Right renal pelvis (tissue), 4 donors: ENCODE results near the gene TNIK. TPM values are rescaled to one million over a fixed set of nuclear protein-coding genes. Genes with fewer than 3 reads are reported as not detected.

Source experiments
- DNase-seq, 4 donors: peaks; one replicate each; pipeline ENCODE4 v3.0.0-alpha.2; 2013; ENCODE audit warnings: low read depth in 4 of 4, low spot score in 3 of 4, missing footprints in 1 of 4
- polyA plus RNA-seq, 4 donors: library from polyadenylated mRNA; unstranded; fragments of 120-200 nt; gene quantifications; one replicate each; pipeline ENCODE4 v1.2.1, GENCODE V29; 2013; ENCODE audit not compliant: insufficient read length in 4 of 4

The TNIK gene
- polyA plus RNA-seq, 4 donors: 16.1 to 21.5 (median 18.6) TPM

- no peak for DNase-seq
These were observed 10.6 kb upstream of the TNIK start for GRCh38 chr3:171470714-171471227.

DNA sequence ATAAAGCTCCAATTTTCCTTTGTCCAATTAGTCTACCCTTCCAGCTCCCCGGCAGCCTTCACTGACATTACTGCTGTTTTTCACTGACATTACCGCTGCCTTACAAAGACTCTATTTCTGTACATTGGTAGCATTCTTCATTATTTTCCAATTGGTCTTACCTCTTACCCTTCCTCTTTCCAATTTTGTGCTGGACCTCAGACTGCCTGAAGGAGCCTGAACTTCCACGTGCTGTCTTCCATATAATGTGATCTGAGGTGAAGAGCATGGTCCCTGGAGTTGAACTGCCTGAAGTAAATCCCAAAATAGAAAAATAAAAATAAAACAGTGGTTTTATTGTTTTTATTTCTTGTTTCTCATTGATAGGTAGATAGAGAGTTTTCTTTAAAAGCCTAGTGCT, 9.2 kb upstream of the TNIK start:
- DNase-seq: no peak

DNA sequence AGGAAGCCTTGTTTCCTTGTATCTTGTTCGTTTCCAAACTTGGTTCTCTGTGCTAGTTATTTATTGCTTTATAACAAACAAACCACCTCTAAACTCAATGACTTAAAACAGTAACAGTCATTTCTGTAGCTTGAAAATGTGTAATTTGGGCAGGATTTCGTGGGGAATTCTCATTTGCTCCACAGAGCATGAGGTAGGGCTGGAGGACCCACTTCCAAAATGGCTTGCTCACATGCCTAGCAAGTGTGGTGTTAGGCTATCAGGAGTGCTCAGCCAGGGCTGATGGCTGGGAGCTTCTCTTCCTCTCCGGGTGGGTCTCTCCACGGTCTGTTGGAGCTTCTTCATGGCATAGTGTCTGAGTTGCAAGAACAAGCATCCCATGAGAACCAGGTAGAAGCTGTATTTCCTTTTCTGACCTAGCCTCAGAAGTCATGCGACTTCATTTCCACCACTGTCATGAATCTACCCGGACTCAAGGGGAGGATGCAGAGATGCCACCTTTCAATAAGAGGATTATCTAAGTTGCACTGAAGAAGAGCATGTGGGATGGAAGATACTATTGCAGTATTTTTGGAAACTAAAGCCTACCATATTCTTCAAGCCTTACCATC, 8.2 kb upstream of the TNIK start:
- no peak for DNase-seq

- no peak for DNase-seq
These were observed 5.6 kb upstream of the TNIK start for GRCh38 chr3:171465763-171466162.

DNA sequence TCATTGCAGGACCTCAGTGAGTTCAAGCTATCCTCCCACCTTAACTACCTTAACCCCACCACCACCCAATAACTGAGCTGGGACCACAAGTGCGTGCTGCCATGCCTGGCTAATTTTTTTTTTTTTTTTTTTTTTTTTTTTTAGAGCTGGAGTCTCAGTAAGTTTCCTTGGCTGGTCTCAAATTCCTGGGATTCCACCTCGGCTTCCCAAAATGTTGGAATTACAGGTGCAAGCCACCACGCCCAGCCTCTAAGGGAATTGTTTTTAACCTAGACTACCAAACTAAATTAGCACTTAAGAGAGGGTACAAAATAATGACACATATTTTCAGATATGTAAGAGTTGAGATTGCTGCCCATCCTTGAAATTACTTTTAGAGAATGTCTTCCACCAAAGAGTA, 4.3 kb upstream of the TNIK start:
- no peak for DNase-seq

DNA sequence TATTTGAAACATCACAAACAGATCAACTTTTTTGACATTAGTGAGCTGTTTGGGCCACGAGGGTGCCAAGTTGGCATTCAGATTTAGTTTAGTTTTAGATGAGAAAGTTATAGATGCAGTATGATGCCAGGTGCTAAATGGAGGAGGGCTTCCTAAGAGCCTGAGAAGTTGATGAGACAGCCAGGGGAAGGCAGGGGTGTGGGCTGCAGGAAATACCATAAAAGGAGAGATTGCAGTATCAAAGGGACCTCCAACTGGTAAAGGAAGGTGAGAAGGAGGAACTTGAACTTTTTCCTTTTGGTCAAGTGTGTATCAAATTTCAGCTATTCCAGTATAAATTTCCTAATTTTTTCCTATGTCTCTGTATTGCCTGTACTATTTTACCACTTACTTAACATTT, 2.0 kb upstream of the TNIK start:
- DNase-seq: no peak

- DNase-seq: no peak
These were observed 1.3 kb upstream of the TNIK start for GRCh38 chr3:171461525-171461917.

DNA sequence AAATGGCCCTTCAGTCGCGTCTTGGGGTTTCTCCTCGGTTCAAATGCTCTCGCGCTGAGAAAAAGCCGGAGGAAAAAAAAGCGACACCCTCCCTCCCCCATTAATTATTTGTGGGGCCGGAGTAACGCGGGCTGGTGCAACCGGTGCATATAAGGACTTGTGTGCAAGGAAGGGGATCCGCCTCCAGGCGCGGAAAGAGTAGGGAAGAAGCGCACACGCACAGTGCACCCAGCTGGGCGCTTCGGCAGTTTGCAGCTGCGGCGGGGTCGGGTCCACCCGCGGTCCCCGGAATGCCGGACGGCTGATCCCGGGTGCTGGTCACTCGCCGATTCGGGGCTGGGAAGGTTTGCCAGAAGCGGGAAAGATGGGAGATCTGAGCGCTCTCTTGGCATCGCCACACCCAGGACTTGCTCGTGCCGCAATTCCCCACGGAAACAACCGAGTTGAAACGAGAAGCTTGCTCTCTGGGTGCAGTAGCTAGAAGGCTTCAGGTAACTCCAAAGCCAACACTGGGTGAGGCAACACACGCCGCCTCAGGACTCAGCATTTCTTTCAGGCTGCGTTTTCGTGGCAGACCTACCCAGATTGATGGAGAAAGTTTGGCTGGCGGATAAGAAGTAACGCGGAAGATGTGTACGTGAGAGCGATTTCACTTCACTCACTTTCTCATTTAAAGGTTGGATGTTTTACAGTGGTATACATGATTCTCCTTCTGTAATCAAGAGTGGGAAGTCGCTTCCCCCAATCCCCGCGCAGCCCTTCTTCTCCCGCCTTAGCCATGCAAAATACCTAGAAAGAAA, 720 bp upstream of the TNIK start:
- no peak for DNase-seq

DNA sequence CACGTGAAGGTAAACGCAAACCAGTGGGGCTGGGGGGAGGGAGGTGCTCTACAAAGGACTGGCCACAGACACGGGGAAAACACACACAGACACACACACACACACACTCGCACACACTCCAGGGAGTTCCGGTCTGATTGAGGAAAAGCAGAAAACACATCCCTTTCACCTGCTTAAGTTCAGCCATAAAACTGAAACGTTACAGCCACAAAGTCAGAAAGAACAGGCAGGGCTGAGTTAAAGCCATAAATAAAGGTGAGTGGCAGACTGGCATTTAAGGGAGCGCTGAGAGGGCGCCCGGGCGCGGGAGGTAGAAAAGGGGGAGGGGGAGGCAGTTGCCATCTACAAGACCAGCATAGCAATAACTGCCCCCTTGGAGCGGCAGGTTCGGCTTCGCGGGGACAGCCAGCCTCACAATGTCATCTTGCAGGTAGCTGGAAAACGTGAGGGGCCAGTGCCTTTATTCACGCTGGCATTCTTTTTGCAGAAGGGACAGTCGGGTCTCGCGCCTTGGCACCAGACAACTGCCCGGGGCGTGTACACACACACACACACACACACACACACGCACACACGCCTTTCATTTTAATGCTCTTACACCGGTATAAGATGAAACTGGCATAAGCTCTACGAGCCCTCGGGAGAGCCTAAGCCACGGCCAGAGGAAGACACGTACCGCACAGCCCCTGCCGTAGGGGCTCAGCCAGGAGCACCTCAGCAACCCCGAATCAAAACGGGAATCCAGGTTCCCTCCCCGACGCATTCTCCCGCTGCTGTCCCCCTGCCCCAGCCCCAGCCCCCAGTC, 866 bp downstream of the TNIK start:
- DNase-seq: peak in 1 of 4 donors; percentile 37

- no peak for DNase-seq
These were observed 1.4 kb downstream of the TNIK start for GRCh38 chr3:171458864-171459136.

- no peak for DNase-seq
These were observed 1.9 kb downstream of the TNIK start for GRCh38 chr3:171458071-171458863.

DNA sequence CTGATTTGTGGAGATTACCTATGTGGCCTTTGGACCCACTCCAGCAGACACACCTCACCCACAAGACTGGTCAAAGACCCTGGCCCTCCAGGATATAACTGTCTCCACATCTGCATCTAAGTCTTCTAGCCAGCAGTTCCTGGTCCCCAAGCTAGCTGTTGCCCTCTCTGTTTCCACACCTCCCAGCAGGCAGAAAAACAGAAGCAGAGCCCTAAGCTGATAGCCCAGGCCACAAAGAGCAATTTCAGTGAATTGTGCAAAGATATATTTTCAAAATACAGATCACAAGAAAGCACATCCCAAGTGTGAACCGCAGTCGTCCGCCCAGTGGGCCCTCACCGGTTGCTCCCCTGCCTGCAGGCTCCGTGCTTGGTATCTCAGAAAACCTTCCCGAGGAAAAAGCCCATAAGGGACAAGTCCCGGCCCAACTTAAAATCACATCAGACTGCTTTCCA, 2.6 kb downstream of the TNIK start:
- no peak for DNase-seq

- DNase-seq: no peak
These were observed 3.2 kb downstream of the TNIK start for GRCh38 chr3:171456765-171457606.

DNA sequence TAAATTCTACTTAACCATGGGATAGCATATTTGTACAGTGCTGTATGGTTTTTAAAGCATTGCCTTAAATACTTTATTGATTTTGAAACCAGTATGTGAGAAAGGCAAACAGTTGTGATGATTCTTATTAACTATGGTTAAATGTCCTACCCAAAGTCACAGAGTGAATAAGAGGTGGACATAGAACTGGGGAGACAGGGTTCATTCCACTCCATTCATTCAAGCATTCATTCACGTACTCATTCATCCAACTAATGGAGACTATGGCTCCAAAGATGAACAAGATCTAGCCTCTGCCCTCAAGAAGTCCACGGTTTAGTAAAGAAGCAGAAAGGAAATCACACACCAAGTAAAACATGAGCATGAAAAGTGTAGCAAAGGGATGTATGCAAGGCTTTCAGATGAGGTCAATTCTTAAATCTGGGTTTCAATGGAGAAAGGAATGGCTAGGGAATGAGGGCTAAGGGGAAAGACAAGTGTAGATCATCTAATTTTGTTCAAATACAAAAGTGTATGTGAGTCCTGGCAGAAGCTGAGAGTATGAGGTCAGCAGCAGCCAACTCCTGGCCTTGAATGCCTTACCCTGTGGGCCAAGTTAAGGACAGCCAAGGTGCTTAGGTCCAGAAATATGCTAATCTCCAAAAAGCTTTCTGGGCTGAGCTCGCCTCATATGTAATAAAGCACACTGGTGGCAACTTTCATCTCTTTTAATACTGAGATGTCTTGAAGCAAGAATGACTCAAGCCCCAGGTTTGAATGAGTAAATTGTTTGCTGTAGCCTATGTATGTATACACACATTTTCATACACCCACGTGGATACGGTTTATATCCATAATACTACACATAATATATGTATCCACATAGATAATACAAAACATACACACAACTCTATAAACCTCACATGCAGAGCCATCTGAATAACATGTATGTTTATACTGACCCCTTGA, 4.3 kb downstream of the TNIK start:
- no peak for DNase-seq

DNA sequence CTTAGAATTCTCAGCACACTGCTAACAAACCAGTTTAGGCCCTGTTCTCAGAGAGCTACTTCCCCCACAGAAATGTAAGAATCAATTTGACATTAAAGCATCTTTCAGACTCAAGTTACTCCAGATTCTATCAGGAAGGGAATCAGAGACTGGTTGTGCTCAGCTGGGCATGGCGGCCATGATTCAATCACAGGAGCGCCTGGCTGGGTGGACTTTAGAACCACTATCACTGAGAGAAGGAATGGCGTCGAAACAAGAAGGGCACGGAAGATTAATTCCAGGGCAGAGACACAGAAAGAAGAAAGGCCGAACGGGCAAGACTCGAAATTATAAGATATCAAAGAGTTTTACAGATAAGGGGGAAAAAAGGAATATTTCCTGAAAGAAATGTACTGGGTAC, 6.2 kb downstream of the TNIK start:
- DNase-seq: peak in 2 of 4 donors; percentile 32 to 68

DNA sequence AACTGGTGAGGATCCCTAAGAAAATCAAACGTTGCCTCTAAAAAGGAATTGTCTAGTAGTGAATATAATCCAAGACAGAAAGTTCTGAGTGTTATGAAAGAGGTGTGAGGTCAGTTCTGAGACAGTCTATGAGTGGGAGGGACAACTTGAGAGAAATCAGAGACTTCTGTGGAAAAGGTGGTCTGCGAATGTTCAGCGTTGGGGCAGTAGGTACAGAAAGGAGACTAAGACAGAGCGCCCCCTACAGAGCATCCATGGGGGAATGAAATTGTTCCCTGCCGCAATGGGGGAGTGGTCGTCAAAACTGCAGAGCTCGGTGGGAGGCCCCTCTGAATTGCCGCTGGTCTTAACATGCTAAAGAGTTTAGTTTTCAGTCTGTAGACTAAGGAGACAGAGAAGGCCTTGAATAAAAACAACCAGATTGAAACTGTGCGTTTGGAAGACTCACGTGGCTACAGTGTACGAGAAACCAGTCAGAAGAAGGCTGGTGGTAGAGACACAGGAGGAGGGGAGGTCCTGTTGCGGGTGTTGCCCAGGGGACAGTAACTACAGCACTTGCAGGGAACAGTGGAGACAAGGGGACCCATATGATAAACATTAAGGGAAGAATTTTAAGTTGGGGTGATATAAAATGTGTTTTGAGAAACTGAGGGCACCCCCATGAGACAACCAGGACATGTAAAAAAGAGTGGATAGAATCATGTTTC, 6.9 kb downstream of the TNIK start:
- no peak for DNase-seq

DNA sequence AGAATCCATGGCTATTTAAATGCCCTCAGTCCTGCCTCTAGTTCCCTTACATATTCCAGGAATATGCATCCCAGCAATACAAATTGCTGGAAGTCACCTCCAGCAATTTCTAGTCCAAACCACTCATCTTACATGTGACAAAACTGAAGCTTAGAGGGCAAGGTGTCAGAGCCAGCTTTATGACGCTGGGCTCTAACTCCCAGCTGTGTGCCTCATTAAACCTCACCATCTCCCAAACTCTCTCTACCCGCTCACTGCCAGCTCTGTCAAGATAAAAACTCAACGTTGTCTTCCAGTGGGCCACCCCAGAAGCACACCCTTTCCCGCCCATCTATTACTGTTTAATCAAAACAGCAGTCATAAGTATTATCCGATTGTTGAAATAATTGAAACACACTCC, 7.9 kb downstream of the TNIK start:
- no peak for DNase-seq

- no peak for DNase-seq
These were observed 8.3 kb downstream of the TNIK start for GRCh38 chr3:171451915-171452314.
